Activated effector memory CD4-positive, alpha-beta T cell treated with Interleukin-2 at 50 U/mL for 16 hours (primary cell): ENCODE data around the gene NUDT14.

Experiments
- DNase-seq: peaks from one replicate; pipeline ENCODE4 v3.0.0-alpha.2; 2020

NUDT14 gene

DNA sequence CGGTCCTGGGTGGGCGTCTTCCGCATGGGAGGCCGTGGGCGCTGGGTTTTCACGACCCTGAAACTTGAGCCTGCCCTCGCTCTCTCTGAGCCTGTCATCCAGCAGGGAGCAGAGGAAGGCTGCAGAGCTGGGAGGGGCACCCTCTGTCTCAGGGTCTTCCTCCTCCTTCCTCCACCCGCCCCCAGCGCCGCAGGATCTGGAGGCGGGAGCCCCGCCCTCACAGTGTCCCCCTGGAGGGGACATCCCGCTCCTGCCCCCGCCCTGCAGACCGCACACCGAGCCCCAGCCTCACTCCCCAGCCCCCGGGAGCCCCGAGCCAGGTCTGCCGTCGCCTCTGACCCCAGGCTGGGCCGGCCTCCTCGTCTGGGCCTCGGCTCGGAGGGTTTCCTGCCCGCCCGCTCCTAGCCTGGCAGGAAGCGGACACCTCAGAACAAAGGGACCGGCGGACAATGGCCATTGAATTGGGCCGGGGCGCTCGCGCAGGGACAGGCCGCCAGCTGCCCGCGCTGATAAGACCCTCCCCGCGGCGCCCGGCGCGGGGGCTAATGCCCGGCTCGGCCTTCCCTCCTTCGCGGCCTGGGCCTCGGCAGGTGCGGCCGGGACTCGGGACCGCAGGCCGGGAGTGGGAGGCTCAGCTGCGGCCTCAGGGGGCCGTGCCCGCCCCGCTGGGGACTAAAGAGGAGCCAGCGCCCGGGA is 15.3 kb upstream of the NUDT14 start:
- no peak for DNase-seq

DNA sequence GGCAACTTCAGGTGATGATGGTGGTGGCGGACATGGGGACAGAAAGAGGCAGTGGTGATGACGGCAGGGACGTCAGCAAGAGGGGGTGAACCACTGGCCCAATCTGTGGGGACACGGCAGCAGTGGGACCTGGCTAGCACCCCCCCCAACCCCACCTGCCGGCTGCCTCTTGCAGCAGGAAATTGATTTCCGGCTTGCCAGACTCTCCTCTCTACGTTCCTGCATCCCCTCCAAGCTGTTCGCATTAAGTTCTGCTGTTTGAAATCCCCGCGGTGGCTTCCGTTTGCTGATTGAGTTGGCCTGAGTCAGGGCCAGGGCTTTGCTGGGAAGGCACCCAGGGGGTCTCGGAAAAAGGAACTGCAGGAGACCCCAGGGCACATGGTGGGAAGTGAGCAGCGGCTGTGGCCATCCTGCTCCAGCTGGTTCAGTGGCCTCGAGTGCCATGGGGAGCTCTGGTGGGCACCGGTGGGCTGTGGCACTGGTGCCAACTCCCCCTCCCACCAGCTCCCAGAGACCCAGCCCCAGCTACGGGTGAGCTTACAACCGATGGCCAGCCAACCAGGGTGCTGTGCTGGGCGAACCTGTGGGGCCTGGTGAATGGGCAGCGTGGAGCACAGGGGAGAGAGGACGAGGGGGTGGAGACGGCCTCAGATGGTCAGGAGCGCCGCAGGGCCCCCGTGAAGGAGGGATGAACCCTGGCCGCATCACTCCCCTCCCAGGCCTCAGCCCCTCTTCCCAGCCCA is 14.6 kb upstream of the NUDT14 start:
- no peak for DNase-seq

DNA sequence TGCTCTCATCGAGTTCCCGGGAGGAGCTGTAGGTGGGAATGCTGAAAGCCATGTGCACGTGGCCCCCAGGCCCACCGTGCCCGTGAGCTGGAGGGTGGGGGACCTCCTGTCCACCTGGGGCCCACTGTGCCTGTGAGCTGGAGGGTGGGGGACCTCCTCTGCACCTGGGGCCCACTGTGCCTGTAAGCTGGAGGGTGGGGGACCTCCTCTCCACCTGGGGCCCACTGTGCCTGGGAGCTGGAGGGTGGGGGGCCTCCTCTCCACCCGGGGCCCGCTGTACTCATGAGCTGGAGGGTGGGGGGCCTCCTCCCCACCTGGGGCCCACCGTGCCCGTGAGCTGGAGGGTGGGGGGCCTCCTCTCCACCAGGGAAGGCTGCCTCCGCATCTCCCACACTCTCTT is 13.9 kb upstream of the NUDT14 start:
- DNase-seq, result no peak

DNA sequence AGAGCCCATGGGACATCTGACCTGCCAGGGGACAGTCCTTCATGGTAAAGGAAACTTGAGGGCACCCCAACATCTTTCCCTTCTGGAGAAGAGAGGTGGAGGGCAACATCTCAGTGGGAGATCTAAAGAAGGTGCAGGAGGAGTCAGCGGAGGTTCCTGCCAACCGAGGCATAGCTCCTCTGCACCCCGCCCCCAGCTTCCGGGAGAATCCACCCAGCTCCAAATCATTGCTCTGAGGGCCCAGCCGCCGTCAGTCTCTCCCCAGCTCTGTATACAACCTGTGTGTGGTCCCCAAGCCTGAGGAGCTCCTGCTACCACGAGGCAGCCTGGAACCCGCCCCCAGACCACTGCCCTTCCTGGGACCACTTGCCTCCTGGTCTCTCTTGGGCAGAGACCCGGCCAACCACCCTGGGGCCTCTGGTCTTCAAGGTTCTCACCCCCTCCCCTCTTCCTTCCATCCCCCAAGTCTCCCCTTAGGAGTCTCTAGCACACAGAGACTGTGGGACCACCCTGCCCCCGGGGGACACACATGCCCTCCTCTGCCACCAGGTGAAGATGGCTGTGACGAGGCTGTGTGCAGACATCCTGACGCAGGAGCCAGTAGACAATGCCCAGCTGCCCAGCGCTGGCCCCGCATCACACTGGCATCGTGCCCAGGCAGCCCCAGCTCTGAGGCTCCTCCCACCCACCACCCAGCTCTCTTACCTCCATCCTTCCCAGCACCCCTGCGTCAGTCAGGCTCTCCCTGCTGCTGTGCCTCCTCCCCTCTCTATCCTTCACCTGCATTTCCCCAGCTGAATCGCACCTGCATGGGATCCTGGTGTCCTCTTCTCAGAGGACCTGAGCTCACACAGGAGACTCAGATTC is 13.0 kb upstream of the NUDT14 start:
- DNase-seq, result no peak

DNA sequence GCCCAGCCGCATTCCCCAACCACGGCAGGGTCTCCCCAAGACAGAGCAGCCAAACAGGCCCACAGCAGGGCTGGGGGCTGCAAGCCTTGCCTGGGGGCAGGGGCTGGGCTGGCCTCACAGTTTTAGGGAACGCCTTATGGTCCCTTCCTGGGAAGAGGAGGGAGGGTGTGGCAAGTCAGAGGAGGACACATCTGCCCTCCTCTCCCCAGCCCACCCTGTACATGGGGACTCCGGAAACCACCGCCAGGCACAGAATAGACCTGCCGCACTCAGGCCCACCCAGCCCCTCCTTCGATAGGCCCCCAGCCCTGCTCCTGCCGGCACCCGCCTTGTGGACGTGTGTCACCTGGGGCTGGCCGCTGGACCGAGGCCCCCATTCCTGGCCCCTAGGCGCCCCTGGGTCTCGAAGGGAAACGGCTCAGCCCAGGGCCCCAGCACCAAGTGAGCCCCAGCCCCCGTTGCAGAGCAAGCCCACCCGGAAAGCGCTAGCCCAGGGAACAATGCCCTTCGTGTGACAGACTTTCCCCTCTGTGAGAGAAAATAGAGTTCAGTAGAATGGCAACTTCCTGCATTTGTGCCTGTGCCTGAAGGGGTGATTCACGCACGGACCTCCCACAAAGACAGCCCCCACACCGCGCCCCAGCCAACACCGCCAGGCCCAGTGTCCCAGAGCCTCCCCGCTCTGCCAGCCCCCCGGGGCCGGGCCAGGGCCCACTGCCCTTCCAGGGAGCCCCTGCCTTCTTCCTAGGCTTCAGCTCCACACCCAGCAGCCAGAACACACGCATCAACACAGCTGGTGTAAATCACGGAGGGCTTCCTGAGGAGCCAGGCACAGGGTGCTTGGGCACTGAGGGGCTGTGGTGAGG is 12.0 kb upstream of the NUDT14 start:
- DNase-seq, result no peak

DNA sequence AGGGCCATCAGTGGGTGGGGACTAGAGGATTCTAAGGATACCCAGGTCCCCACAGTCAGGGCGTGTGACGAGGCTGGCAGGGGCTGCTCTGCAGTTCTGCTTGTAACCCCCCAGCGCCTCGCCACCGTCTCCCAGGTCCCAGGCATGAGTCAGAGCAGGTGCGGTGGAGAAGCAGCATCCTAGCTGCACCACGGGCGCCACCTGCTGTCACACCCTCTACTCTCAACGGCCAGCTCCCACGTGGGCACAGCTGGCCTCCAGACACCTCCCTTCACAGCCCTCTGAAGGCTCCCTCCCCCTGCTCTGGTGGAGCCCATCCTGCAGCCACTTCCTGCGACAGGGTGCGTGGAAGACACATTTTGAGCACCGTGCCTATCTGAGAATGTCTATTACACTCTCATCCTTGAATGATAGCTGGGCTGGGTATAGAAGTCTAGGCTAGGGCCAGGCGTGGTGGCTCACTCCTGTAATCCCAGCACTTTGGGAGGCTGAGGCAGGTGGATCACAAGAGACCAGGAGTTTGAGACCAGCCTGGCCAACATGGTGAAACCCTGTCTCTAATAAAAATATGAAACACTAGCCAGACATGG is 6.9 kb upstream of the NUDT14 start:
- DNase-seq, result no peak

DNA sequence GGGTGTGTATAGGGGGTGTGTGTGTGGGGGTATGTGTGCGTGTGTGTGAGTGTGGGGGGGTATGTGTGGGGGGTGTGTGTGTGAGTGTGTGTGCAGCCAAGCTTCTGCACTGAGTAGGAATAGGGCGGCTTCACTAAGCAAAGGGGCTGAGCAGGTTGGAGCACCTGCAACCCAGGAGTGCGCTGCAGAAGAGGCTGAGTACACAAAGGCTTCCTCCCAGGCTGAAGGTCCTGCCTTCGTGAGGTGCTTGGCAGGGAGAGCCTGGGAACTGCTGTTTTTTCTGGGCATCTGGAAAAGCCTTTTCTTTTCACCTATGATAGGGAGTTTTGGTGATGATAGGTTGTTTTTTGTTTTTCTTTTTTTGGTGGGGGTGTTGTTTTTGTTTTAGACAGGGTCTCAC is 6.0 kb upstream of the NUDT14 start:
- DNase-seq, result no peak

DNA sequence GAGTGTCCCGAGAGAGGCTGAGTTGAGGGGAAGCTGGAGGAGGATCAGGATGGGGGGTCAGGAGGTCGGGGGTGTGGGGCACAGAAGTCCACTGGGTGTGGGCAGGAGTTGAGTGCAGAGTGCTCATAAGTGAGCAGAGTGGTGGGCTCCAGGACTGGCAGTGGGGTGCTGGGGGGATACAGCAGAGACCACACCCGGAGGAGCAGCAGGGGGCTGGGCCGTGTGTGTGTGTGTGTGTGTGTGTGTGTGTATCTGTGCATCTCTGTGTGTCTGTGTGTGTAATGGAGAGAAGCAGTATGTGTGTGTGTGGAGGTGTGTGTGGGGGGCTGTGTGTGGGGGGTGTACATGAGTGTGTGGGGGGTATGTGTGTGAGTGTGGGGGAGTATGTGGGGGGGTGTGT is 4.9 kb upstream of the NUDT14 start:
- no peak for DNase-seq

DNA sequence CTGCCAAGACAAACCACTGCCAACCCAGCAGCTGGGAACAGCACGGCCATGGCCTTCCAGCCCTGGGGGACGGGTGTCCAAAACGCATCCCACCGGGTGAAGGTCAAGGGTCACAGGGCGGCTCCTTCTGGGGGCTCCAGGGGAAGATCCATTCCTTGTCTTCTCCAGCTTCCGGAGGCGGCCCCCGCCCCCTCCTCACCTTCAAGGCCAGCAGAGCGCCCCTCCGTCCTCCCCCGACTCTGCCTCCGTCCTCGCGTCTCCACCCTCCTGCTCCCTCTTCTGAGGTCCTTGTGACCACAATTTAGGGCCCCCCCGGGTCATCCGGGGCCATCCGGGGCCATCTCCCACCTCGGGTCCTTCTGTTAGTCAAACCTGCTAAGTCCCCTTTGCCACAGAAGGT is 3.9 kb upstream of the NUDT14 start:
- no peak for DNase-seq

DNA sequence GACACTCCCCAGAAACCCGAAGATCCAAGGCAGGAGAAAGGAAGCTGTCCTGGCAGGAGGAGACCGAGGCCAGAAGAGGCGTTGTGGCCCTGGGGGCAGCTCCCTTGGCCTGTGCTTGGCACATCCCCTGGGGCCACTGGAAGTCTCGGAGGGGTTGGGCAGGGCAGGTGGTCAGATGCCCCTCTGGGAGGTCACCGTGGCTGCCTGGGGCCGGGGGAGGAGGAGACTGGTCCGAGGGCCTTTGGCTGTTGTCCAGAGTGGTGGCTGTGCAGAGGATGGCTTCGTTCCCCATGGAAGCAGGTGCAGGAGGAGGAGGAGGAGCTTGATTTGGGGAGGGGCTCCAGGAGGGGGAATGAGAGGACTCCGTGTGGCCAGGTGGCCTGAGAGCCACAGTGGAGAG is 3.3 kb upstream of the NUDT14 start:
- no peak for DNase-seq

DNA sequence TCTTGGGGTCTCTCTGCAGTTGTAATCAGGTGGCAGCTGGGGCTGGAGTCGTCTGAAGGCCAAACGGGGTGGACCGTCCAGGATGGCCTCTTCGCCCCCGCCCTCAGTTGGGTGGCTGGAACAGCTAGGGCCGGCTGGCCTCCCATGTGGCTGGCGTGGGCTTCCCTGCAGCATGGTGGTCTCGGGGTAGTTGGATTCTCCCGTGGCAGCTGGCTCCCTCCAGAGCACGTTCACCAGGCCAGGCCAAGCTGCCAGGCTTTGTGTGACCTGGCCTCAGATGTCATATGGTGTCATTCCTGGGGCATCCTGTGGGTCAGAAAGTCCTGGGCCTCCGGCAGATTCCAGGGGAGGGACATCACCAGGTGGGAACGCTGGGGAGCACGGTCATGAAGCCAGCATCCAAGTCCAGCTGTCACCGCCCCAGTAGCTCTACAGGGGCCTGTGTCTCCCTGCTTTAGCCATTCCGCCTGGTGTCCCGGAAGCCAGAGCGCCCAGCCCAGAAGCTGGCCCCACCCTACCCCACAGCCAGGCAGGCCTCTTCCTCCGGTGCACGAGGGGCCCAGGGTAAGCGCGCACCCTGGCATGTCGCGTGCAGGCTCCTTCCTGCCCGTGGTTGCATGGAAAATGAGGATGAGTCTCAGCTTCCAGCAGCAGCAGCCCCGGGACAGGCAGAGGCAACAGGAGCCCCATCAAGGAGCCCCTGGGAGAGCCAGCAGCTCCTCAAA is 1.3 kb upstream of the NUDT14 start:
- no peak for DNase-seq

DNA sequence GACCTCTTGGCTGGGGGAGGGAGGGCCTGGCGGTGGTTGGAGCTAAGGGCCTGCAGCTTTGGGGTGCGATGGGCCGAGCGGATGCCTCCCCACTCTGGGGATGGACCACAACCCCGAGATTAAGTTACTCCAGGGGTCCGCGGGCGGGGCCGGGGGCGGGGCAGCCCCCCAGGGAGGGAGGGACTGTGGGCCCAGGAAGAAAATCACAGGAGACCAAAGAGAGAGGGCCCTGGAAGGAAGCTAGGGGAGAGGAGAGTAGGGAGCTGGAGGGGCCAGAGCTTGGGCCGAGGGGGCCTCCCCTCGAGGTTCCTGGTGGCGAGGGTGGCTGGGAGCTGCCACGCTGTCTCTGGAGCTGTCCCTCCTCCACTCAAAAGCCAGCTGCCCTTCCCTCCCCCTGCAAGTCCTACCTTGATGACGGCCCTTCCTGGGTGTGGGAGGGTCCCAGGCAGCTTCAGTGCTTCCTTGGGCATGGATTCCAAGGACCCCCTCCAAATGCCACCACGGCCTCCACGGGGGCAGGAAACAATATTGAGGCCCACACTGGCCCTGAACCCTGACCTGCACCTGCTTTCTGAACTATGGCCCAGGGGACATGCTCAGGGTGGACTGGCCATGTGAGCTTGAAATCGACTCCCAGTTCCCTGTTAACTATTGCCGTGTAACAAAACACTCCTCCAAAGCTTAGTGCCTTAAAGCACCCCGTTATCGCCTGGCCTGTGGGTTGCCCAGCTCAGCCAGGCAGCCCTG is 610 bp upstream of the NUDT14 start:
- DNase-seq, result no peak

DNA sequence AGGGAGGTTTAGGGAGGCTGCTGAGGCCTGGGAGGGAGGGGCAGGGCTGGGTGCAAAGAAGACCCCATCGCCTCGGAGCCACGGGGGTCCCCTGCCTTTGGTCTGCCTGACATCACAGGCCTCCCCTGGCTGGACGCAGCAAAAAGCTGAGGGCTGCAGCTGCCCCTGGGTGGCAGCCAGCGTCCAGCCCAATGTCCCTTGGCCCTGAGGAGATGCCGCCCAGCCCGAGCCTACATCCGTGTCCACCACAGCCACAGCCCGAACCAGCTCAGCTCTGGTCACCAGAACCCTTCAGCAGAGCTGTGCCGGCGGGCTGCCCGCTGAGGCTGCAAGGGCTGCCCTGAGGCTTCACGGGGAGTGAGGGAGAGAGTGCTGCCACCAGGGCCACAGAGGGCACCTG is 1.9 kb downstream of the NUDT14 start:
- no peak for DNase-seq

DNA sequence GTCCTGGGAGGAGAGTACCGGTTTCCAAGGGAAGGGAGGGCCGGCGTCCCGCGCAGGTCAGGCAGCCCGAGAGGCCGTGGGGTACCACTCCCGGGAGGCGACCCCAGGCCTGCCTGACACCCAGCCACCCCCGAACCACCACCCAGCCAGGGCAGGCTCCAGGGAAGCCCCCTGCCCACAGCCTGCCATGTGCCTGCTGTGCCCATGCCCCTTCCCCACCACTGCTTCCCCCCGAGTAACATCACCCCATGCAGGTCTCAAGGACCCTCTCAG is 2.3 kb downstream of the NUDT14 start:
- DNase-seq, result no peak

DNA sequence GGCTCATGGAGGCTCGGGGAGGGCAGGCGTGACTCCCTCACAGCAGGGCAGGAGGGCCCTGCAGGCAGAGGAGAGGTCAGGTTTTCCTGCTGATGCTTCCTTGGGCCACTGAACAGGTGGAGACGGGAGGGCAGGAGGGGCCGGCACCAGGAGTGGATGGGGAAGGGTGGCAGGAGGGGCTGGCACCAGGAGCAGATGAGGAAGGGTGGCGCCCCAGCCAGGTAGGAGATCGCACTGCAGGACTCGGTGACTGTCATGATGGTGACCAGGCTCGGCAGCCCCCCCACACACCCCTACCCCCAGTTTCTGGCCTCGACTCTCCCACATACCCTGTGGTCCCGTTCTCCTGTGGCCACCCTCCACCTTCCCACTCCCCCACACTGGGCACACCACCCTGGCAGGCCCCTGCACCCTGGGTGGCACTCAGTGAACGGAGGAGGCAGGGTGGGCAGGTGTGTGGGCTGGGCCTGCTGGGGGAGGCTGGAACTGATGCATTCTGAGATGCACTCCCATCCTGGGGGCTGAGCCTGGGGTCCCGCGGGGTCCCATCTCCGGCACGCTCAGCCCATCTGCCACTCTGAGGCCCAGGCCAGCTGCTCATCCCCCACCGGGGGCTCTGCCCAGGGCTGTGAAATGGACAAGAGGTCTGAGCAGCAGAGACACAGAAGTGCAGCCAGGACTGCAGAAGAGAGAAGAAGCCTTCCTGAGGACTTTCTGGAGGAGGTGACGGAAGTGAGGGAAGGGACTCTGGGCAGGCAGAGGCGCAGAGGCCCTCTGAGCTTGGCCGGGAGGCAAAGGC is 2.8 kb downstream of the NUDT14 start:
- no peak for DNase-seq

DNA sequence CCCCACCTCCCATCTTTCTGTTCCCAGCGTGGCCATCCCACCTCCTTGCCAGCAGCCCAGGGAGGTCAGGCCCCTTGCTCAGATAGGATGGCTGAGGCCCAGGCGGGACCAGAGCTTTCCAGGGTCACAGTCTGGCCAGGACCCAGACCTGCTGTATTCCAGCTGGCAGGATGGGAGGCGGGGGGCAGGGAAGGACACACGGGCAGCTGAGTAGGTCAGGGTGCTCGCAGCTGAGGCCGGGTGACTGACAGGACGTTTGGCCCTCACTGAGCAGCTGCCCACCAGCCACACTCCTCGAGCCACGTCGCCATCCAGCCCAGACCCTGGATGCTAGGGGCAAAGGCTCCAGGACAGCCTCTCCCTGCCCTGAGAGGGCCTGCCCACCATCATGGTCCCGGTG is 4.0 kb downstream of the NUDT14 start:
- no peak for DNase-seq

DNA sequence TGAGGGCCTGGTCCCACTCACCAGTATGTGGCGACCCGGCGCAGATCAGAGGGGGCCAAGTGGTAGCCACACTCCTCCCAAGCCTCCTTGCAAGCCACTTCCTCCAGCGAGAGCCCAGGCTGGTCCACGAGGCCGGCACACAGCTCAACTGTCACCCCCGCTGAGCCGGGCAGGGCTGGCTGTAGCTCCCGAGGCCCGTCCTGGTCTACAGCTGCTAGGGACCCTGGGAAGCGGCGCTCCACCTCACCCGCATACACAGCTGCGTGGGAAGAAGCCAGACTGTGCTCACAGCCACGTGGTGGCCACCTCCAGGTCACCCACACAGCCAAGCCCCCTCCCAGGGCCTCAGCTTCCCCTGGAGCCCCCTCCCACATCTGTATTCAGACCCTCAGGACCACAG is 4.6 kb downstream of the NUDT14 start:
- DNase-seq, result no peak

DNA sequence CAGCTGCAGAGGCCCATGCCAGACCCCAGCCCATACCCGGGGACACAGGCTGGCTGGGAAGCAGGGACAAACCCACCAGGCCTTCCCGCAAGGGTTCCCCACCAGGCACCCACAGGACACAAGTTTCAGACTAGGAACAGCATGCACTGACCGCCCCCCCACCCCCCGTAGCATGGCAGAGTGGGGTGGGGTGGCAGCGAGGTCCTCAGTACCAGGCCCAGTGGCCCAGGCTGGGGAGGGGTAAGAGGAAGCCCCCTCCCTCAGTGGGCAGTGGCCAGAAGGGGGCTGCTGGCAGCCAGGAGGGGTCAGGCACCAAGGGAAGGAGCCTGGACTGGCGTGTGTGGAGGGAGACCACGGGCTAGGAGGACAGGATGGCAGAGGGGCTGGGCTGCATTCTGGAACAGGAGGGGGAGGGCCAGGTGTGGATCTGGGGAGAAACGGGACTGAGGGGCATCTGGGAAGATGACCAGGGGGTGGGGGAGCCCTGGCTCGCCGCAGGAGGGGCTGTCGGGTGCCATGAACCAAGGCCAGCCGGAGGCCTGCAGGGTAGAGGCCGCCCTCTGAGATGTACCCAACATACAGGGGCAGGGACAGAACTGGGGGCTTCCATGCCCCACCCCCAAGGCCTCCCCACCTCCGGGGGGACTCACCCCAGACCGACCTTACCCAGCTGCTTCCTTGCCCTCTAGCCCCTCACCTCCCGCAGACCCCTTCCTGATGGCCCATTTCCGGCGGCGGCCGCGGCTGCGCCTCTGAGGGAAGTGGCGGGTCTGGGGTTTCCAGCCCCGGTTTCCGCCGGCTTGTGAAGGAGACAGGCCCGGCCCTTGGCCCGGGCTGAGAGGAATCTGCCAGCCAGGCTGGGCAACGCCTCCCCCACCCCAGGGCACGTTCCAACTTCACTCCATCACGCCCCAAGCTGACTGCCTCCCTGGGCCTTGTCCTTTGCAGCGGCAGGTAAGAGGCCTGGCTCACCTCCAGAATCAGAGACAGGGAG is 6.9 kb downstream of the NUDT14 start:
- DNase-seq, result peak; percentile 37

DNA sequence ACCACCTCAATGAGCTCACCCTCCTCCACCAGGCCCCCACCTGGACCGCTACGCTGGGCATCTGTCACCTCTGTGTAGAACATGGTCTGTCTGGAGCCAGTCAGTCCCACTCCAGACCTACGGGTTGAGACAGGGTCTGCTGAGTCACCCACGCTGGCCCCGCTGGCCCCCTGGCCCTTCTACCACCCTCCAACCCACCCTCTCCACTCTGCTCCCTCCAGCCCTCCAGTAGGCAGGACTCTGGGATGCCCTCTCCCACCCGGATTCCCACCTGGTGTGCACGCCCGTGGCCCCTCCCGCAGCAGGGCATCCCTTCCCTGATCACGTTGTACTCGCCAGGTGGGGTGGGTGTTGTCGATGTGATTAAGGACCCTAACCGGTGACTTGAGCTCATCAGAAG is 8.0 kb downstream of the NUDT14 start:
- DNase-seq, result no peak
